Stomach (tissue), 4 donors: ENCODE results near the gene HES5.

ENCODE experiments used
- CTCF ChIP-seq, 7 experiments: fragments of 450-650 bp in 4 of 7; fragments of 200-600 bp in 3 of 7; sonication (generic) in 3 of 7; IDR thresholded peaks; one replicate each; pipeline ENCODE4 v1.5.1; 2016 to 2019; ENCODE audit warnings: antibody characterized with exemption in 7 of 7, control low read depth in 2 of 7, mild to moderate bottlenecking in 1 of 7
- EP300 ChIP-seq: sonication (generic); formaldehyde crosslinking; IDR thresholded peaks from one replicate; pipeline ENCODE4 v1.6.1; 2017; ENCODE audit warnings: antibody characterized with exemption
- POLR2AphosphoS5 ChIP-seq, 3 donors: sonication (generic); formaldehyde crosslinking; IDR thresholded peaks; one replicate each; pipeline ENCODE4 v1.6.1; 2016; ENCODE audit warnings: antibody characterized with exemption in 3 of 3

- TF ChIP-seq CTCF (IDR thresholded peaks at IDR 0.05) (peak in 1 of 7 experiments; percentile 12), POLR2AphosphoS5 (IDR thresholded peaks at IDR 0.05) (peak in 1 of 3 donors; percentile 7), EP300 (no peak)
Measured at GRCh38 chr1:2556678-2557481, 26.8 kb upstream of the HES5 start.
